ENCODE measurements around the gene VIPR2.
A peak's percentile ranks its signal among the peaks of the same experiment; 100 is the strongest.

Gene VIPR2

DNA sequence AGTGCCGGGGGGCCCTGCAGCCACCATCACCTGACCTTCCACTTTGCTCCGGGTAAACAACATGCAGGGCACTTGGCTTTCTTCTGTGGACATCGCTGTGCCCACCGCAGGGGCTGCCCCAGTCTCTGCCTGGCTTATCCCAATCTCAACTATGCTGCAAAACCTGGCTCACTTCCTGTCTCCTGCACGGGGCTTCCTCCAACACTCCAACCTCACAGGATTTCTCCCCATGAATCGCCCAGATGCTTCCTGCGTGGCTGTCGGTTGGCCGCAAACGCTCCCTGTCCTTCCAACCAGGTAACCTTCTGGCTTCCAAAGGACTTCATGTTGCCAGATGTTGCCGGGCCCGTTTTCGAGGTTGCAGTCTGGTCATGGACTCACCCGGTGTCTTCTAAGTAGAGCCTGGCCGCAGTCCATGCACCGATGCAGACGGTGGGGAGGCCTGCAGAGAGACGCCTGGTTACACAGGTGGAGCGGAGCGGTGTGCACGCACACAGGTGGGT is 109.0 kb downstream of the VIPR2 start:
- DNase-seq: no peak

- no peak for DNase-seq
Measured at GRCh38 chr7:159034988-159035387, 109.7 kb downstream of the VIPR2 start.

- DNase-seq: no peak
Measured at GRCh38 chr7:159034394-159034793, 110.3 kb downstream of the VIPR2 start.

- DNase-seq: no peak
Measured at GRCh38 chr7:159033956-159034355, 110.7 kb downstream of the VIPR2 start.

DNA sequence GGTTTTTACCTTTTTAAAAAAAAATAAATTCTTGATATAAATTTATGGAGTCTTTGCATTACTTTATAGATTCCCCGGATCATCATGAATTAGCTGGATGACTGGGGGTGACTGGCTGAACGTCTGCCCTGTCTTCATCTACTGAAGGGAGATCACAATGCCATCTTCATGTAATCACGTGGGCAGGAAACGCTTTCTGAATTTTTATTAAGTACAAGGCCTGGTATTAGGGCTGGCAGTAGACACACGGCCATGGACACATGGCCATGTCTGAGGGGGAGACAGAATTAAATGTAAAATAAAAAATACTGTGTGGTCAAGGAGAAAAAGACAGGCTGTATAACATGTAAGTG is 111.2 kb downstream of the VIPR2 start:
- no peak for DNase-seq

GRCh38 chr7:159032753-159033472 is 111.8 kb downstream of the VIPR2 start:
- DNase-seq: no peak

GRCh38 chr7:159032322-159032721 is 112.3 kb downstream of the VIPR2 start:
- DNase-seq: no peak

- DNase-seq: no peak
Measured at GRCh38 chr7:159031750-159032149, 112.9 kb downstream of the VIPR2 start.

DNA sequence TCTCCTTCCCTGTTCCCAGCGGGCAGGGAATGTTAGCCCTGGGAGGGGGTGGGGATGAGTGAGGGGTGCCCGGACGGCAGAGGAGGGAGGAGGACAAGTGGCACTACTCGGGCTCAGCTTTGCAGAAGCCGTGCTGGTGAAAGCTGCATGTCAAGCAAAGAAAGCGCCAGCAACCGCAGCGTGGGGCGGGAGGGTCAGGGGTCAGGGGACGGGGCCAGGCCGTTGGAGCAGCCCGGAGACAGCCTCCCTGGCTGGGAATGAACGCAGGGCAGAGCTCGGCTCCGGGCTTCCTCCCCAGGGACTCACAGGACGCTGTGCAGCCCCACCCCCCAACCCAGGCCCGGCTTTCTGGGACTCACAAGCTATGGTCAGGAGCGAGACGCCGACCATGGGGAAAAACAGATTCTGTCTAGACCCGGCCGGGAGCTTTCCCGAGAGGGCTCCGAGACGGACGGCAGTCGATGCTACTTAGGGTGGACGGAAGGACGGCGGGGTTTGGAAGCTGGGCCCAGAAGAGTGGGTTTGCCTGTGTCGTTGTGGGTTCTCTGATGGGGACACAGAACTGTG is 113.4 kb downstream of the VIPR2 start:
- no peak for DNase-seq

DNA sequence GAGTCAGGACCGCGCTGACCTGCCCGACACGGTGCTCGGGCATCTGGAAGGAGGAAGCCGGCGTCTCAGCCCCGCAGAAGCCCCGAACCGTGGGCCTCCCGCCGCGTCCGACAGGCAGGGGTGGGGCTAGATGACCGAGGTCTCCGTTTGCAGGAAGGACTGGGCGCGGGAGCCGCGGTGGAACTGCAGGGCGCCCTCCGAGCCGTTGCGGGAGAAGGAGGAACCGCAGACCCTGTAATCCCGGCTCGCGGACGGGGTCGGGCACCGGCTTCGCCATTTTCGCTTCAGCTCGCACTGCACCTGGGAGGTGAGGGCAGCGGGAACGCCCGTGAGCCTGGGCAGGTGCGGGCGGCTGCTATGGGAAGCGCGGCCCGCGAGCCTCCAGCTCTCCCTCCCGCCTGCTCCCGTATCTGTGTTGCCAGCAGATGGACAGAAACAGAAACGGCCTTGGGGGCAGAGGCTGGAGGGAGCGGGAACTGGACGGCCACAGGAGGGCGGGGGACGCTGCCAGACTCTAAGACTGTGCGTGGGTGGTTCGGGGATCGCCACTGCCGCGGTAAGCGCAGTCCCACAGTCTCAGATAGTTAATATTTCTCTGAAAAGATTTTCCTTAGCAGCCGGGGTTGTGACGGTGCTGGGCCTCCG is 114.1 kb downstream of the VIPR2 start:
- peak; percentile 82 for DNase-seq

DNA sequence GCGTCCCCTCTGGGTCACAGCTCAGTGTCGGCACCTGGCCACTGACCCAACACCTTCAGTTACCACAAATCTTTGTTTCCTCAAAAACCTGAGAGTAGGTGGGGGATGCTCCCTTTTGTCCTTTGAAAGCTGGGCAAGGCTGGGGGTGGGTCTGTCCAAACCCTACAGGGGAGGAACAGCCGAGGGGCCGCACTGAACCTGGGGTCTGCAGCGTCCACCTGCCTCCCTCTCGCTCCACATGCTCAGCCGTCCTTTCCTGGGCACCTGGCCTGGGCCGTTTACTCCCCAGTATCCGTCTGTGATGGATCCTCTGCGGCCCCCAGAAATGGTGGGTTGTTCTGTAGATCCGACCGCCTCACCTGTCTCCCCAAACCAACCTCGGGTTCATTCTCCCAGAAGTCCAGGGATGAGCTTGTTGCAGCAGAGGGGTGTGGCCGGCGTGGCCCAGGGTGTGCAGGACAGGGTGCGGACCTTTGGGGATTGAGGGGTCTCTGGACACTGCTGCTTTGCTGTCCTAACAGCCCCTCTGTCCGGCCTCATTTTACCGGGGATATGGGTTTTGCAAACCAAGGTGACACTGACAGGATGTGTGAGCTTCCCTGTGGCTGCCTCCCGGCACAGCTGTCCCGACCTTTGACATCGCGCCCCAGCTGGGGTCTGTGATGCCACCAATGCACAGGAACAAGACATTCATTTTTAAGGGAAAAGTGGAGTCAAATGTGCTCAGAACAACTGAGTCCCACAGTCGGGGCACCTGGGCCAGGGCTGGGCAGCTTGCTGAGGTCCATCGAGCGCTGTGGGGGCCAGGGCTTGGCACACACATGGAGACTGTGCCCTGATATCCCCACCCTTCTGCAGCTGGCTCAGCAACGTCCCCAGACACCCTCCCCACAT is 115.9 kb downstream of the VIPR2 start:
- DNase-seq: no peak

DNA sequence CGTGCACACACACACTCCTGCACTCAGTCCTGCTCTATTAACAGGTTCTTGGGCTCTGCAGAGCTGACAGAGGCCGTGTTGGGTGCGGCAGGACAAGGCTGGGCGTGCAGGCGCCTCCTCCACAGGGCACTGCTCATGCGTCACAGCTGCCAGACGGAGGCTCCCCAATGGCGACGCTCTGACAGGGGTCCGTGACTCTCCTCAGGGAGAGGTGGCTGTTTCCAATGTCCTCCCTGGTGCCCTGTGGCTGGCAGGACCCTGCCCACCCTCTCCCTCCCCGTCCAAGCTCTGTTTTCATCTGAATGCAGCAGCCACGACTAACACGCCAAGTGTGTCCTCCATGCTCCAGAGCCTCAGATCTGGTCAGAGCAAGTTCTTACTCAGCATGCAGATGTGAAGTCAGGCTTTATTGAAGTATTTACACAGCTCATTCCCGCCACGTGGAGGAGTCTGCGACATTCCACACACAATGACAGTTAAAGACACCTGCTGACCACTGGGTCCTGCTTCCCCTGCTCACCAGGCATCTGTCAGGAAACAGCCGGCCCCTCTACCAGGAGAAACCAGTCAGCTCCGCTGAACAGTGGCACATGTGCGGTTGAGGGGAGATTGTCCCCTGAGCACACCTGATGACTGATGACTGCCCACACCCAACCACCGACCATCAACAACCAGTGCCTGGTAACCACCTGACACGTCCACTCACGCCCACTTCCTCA is 116.7 kb downstream of the VIPR2 start:
- DNase-seq: no peak

DNA sequence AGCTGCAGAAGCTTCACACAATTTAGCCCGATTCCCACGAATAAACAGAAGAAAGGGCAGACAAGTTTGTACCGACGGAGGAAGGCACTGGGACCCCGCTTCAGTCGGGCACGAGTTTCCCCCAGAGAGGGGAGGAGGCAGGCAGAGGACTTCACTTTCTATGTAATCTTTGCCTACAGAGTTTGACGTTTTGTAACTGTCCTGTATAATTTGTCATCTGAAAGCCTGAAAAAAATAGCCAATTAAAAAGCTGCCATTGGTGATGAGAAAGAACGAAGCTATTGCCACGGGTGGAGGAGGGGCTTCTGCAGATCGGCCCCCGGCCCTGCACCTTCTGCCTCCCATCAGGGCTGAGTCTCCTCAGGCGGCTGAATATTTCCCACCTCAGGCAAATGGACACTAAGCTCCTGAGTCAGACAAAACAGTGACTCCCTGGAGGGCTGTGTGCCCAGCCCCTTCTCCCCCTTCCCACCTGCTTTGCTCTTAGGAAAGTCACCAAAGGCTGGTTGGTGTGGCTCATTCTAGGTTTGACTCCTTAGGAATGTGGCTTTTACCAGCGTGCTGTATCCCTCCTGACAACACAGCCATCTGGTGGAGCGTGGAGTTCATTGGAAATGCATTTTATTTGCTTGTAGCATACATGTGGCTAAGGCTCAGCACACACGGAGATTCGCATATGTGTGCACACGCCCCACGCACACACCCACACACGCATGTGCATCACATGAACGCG is 117.4 kb downstream of the VIPR2 start:
- DNase-seq: no peak

DNA sequence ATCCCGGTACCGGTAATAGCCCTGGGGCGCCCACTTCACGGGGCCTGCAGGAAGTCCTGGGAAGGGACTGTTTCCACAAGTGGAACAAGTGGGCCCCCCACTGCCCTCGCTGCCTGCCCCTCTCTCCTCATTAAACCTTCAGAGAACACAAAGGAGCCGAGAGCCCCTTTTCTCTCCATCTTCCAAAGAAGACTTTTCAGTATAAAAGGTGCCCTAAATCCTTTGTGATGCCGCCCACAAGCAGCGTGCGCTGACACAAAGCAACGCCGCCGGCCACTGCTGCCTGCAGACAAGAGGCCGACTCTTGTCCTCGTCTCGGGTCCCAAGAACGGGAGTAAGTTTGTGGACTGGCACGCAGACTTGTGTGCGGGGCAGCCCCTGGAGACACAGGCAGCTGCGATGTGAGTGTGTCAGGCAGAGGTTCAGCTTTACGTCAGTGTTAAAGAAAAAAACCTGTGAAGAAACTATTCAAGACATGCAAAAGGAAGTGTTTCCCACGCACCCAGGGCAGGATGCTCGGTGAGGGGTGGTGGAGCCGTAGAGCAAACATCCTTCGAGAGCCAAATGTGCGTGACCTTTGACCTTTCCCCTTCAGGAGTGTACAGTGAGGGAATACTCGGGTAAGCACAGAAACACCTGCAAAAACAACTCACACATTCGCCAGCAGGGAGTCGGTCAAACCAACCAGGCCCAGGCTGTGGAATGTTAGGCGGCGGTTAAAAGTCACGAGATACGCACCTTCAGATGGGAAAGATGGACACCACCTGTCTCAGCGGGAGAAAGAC is 118.2 kb downstream of the VIPR2 start:
- no peak for DNase-seq

DNA sequence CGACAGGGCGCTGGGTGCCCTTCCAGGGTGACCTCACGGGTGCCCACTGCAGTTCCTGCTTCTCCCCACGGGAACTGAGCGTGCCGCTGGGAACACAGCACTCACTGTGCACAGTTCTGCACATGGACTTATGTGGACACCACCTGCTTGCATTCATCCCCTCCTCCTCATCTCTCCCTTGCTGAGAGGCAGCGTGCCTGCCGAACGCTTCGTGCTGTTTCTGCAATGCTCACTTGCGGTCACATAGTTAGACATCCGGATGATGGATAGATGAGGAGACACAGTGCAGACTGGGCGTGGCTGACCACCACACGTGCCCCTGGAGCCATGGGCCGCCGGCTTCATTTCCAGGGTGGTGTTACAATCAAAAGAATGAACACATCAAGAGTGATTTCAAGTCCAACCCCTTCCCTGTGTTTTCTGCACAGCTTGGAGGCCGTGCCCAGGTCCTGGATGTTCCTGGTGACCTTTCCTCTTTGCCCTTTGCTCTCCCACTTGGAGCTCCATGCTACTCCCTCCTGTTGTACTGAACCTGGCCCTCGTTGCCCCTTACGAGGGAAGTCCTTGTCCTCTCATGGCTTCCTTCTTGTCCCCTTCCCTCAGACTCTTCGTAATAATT is 119.4 kb downstream of the VIPR2 start:
- DNase-seq: no peak

- DNase-seq: no peak
Measured at GRCh38 chr7:159024280-159024951, 120.3 kb downstream of the VIPR2 start.

GRCh38 chr7:159023746-159024145 is 120.9 kb downstream of the VIPR2 start:
- no peak for DNase-seq

GRCh38 chr7:159023206-159023605 is 121.5 kb downstream of the VIPR2 start:
- no peak for DNase-seq

DNA sequence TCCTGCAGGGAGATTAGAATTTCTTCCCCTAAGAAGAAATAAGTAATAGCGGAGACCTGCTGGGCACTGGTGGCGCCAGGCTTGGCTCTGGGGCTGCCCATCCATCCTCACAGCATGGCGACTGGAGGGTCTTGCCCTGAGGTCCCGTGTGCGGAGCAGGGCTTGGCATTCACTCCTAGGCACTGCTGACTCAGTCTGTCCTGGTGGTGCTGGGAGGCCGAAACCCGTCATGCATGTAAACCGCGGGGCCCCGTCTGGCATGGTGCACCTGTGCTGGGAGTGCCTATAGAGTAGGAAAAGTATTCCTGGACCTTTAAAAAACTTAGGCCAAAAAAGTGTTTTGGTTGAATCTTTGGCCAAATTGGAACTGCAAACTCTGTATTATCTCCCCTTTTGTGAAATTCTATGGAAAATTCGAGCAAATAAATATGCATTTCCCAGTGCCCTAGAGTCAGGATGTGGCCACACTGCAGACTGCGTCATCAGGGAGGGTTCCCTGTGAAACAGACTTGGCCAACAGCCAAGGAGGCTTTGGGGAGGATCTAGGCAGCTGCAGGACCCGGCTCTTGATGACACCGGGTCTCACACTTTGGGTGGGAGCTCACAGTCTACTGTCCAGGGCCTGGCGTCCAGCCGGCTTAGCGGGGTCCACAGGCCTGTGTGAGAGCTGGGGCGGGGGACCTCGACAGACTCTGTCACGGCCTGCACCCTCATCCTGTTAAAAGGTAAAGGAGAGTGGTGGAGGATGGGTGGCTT is 122.3 kb downstream of the VIPR2 start:
- DNase-seq: no peak

Measured in NCI-H1092 treated with DMSO at 0.1 percent for 48 hours (cell line).